Mononuclear cell (primary cell): ENCODE data around the gene GDPD1. TPM values are rescaled to one million over a fixed set of nuclear protein-coding genes. Genes with fewer than 3 reads are reported as not detected.
"Not testable (repeated sequence)": the region's sequence is repeated elsewhere in the genome, so short reads cannot be mapped to it uniquely, and the experiment has no call there.

Experiments used
- H3K27me3 ChIP-seq: 2 replicates; pipeline ENCODE4 v1.6.0; 2011; ENCODE audit warnings: low read length, control low read depth; ENCODE audit not compliant: insufficient read depth
- H3K4me1 ChIP-seq: 2 replicates; pipeline ENCODE4 v1.5.1; 2011; ENCODE audit warnings: mild to moderate bottlenecking, low read length, control low read depth; ENCODE audit not compliant: insufficient read depth
- H3K4me3 ChIP-seq: 2 replicates; pipeline ENCODE4 v1.5.1; 2011; ENCODE audit warnings: mild to moderate bottlenecking, low read length, moderate library complexity
- H3K9me3 ChIP-seq: 2 replicates; pipeline ENCODE4 v1.5.1; 2011; ENCODE audit warnings: low read depth, mild to moderate bottlenecking, control low read depth, low read length
- total RNA-seq: library from RNA; depleted of rRNA; stranded (reverse); fragments of >200 nt; gene quantifications from one replicate; pipeline ENCODE4 v1.2.3, GENCODE V29; 2012

The GDPD1 gene
- total RNA-seq: 0.84 TPM

GRCh38 chr17:59220328-59221158, at the start of gene GDPD1:
TSS of gene GDPD1 (plus strand) at chr17:59220511. CDS start at chr17:59220610, 99 bp downstream.
- peaks cover 12% of the 10 kb centered on the region for H3K4me1 ChIP-seq
- H3K9me3 ChIP-seq: no peaks in the 10 kb centered on the region
- H3K4me3 ChIP-seq: peak within 1 kb of the TSS; percentile 89
- no peaks in the 10 kb centered on the region for H3K27me3 ChIP-seq

- no peaks in the 10 kb centered on the region for H3K9me3 ChIP-seq
- no peak overlapping the region for H3K4me3 ChIP-seq
- H3K27me3 ChIP-seq: no peaks in the 10 kb centered on the region
- peaks cover 3% of the 10 kb centered on the region for H3K4me1 ChIP-seq
Measured at GRCh38 chr17:59172436-59173004, 47.8 kb upstream of the GDPD1 start.

GRCh38 chr17:59174671-59175070, 45.6 kb upstream of the GDPD1 start:
- no peaks in the 10 kb centered on the region for H3K9me3 ChIP-seq
- H3K27me3 ChIP-seq: no peaks in the 10 kb centered on the region
- H3K4me1 ChIP-seq: no peaks in the 10 kb centered on the region

GRCh38 chr17:59175076-59175475, 45.2 kb upstream of the GDPD1 start:
- Histone ChIP-seq H3K27me3 (no peaks in the 10 kb centered on the region), H3K4me3 (no peak overlapping the region), H3K4me1 (no peaks in the 10 kb centered on the region), H3K9me3 (no peaks in the 10 kb centered on the region)

More at GRCh38 chr17:59174671-59175070, 45.6 kb upstream of the GDPD1 start:
- H3K4me3 ChIP-seq: no peak overlapping the region

- H3K27me3 ChIP-seq: no peaks in the 10 kb centered on the region
- H3K4me1 ChIP-seq: no peaks in the 10 kb centered on the region
- H3K4me3 ChIP-seq: no peak overlapping the region
- no peaks in the 10 kb centered on the region for H3K9me3 ChIP-seq
Measured at GRCh38 chr17:59178266-59178985, 41.9 kb upstream of the GDPD1 start.

- H3K9me3 ChIP-seq, H3K27me3 ChIP-seq, H3K4me3 ChIP-seq, H3K4me1 ChIP-seq: not testable (repeated sequence)
Measured at GRCh38 chr17:59179601-59180000, 40.7 kb upstream of the GDPD1 start.

GRCh38 chr17:59180626-59181025, 39.7 kb upstream of the GDPD1 start:
- no peaks in the 10 kb centered on the region for H3K4me1 ChIP-seq
- no peak overlapping the region for H3K4me3 ChIP-seq
- no peaks in the 10 kb centered on the region for H3K9me3 ChIP-seq
- no peaks in the 10 kb centered on the region for H3K27me3 ChIP-seq

GRCh38 chr17:59181481-59181880, 38.8 kb upstream of the GDPD1 start:
- H3K27me3 ChIP-seq: no peaks in the 10 kb centered on the region
- no peaks in the 10 kb centered on the region for H3K9me3 ChIP-seq
- H3K4me1 ChIP-seq: no peaks in the 10 kb centered on the region
- H3K4me3 ChIP-seq: no peak overlapping the region

GRCh38 chr17:59185997-59186396, 34.3 kb upstream of the GDPD1 start:
- Histone ChIP-seq H3K9me3 (no peaks in the 10 kb centered on the region), H3K4me1 (no peaks in the 10 kb centered on the region), H3K4me3 (no peak overlapping the region), H3K27me3 (no peaks in the 10 kb centered on the region)

- Histone ChIP-seq H3K4me1 (no peaks in the 10 kb centered on the region), H3K4me3 (no peak overlapping the region), H3K27me3 (no peaks in the 10 kb centered on the region), H3K9me3 (no peaks in the 10 kb centered on the region)
Measured at GRCh38 chr17:59186850-59187249, 33.5 kb upstream of the GDPD1 start.

- H3K9me3 ChIP-seq: no peaks in the 10 kb centered on the region
- H3K27me3 ChIP-seq: no peaks in the 10 kb centered on the region
- H3K4me3 ChIP-seq: no peak overlapping the region
- H3K4me1 ChIP-seq: no peaks in the 10 kb centered on the region
Measured at GRCh38 chr17:59190806-59191205, 29.5 kb upstream of the GDPD1 start.

- no peaks in the 10 kb centered on the region for H3K9me3 ChIP-seq
- H3K4me3 ChIP-seq: no peak overlapping the region
- H3K27me3 ChIP-seq: no peaks in the 10 kb centered on the region
- H3K4me1 ChIP-seq: no peaks in the 10 kb centered on the region
Measured at GRCh38 chr17:59193336-59193862, 26.9 kb upstream of the GDPD1 start.

- no peaks in the 10 kb centered on the region for H3K9me3 ChIP-seq
Measured at GRCh38 chr17:59199398-59199797, 20.9 kb upstream of the GDPD1 start.

GRCh38 chr17:59202320-59202719, 18.0 kb upstream of the GDPD1 start:
- H3K4me3 ChIP-seq: no peak overlapping the region
- H3K4me1 ChIP-seq: no peaks in the 10 kb centered on the region
- H3K9me3 ChIP-seq: no peaks in the 10 kb centered on the region
- no peaks in the 10 kb centered on the region for H3K27me3 ChIP-seq

More at GRCh38 chr17:59199398-59199797, 20.9 kb upstream of the GDPD1 start:
- H3K4me3 ChIP-seq: no peak overlapping the region
- H3K4me1 ChIP-seq: no peaks in the 10 kb centered on the region
- no peaks in the 10 kb centered on the region for H3K27me3 ChIP-seq

GRCh38 chr17:59219370-59219769, 941 bp upstream of the GDPD1 start:
- Histone ChIP-seq H3K4me1 (peaks cover 12% of the 10 kb centered on the region), H3K4me3 (no peak overlapping the region), H3K9me3 (no peaks in the 10 kb centered on the region), H3K27me3 (no peaks in the 10 kb centered on the region)
